Heart left ventricle (tissue), 16 donors: ENCODE measurements around the gene SH3PXD2A. TPM values are rescaled to one million over a fixed set of nuclear protein-coding genes. Genes with fewer than 3 reads are reported as not detected.

Experiments used
- ATAC-seq, 4 donors: fragments of 200-7000 bp; cut with Tn5 transposase; one replicate each; pipeline ENCODE4 v1.9.1; 2020 to 2022; ENCODE audit warnings: moderate library complexity in 4 of 4, mild to moderate bottlenecking in 3 of 4, moderate number of reproducible peaks in 1 of 4
- DNase-seq, 5 donors: peaks; one replicate each; pipeline ENCODE4 v3.0.0-alpha.2; 2020
- H3K27ac ChIP-seq, 12 donors: fragments of 200-600 bp; sonication (generic) in 4 of 12; one replicate each; pipeline versions ENCODE4 v1.5.0 to v1.8.0; 2016 to 2022; ENCODE audit warnings: mild to moderate bottlenecking in 2 of 12
- H3K27me3 ChIP-seq, 9 donors: fragments of 200-600 bp; sonication (generic) in 2 of 9; one replicate each; pipeline versions ENCODE4 v1.5.1 to v1.8.0; 2016 to 2022; ENCODE audit warnings: mild to moderate bottlenecking in 3 of 9
- H3K36me3 ChIP-seq, 9 donors: fragments of 200-600 bp; sonication (generic) in 2 of 9; one replicate each; pipeline versions ENCODE4 v1.5.0 to v1.8.0; 2018 to 2022; ENCODE audit warnings: mild to moderate bottlenecking in 2 of 9
- H3K4me1 ChIP-seq, 12 donors: fragments of 200-600 bp; sonication (generic) in 4 of 12; one replicate each; pipeline versions ENCODE4 v1.5.0 to v1.8.0; 2016 to 2022; ENCODE audit warnings: mild to moderate bottlenecking in 3 of 12
- H3K4me3 ChIP-seq, 12 donors: fragments of 200-600 bp; sonication (generic) in 4 of 12; one replicate each; pipeline versions ENCODE4 v1.5.0 to v1.8.0; 2017 to 2022; ENCODE audit warnings: mild to moderate bottlenecking in 9 of 12, moderate library complexity in 4 of 12
- H3K9me3 ChIP-seq, 12 donors: fragments of 200-600 bp; sonication (generic) in 4 of 12; one replicate each; pipeline versions ENCODE4 v1.5.0 to v1.8.0; 2016 to 2022; ENCODE audit warnings: mild to moderate bottlenecking in 1 of 12
- POLR2A ChIP-seq, 2 donors: fragments of 450-650 bp; IDR thresholded peaks; one replicate each; pipeline ENCODE4 v1.6.1; 2017; ENCODE audit warnings: antibody characterized with exemption in 2 of 2, mild to moderate bottlenecking in 2 of 2, moderate library complexity in 2 of 2
- WGBS, 4 donors: extraction: QIAGEN DNeasy Blood & Tissue Kit in 2 of 4; methylation state at CpG; one replicate each; pipeline versions ENCODE4 v1.1.5 to v1.1.7; 2013 to 2018; 5-methylcytosine and 5-hydroxymethylcytosine counted together
- intact Hi-C, 10 donors: fragments of 100-400 bp; cut with DNase I; formaldehyde crosslinking; loops; one replicate each; pipeline versions ENCODE4 v1.11.1 to v1.14.2; 2022
- polyA plus RNA-seq, 2 donors: library from polyadenylated mRNA; stranded (reverse); fragments of 200-250 nt; gene quantifications; one replicate each; pipeline ENCODE4 v1.2.3, GENCODE V29; 2013
- total RNA-seq, 9 donors: library from RNA; depleted of rRNA in 2 of 9; stranded (reverse); fragments of >200 nt in 2 of 9; fragmentation: NEBNext Ultra II Directional in 3 of 9; extraction: Animal tissue kit (Norgen Biotek cat#: 25700) in 3 of 9; gene quantifications; one replicate each; pipeline versions ENCODE4 v1.1.0 to v1.2.4, GENCODE V29; 2016 to 2023
- TF ChIP-seq, protein P1 (sequence below), 12 donors: fragments of 200-600 bp; sonication (generic) in 4 of 12; IDR thresholded peaks; one replicate each; pipeline versions ENCODE4 v1.5.0 to v1.8.0; 2018 to 2022; ENCODE audit warnings: antibody characterized with exemption in 12 of 12, mild to moderate bottlenecking in 5 of 12
- donor health status: ischemic (EF 13 %, LVEDD 7.1; RV severe dilation, severe dysfunction).
- donor health status: healthy with polysubstance abuse.
- donor health status: DM: no; HTN: yes; CAD: no.
- donor health status: DM: no; HTN: no; CAD: no.
- donor health status: ischemic (EF 25% LVEDD 6.9; RV normal size, moderate dysfunction).
- donor health status: ischemic (EF 25% LVEDD 5.7; RV mildly dilated, moderate dysfunction).
- donor health status: healthy.
- donor health status: DM: yes; HTN: yes; CAD: no.
- donor health status: ischemic (EF 35%, LVEDD 5.7; RV mildly dilated, moderate dysfunction).
- donor health status: nonischemic (EF 11% LVEDD 7.7; RV severe dilation, severe dysfunction).
- donor health status: DM: yes; HTN: yes; CAD: no.
- donor health status: PGD.
- donor health status: ischemic (EF 29% LVEDD 5.4; RV normal size, mild dysfunction).
- donor health status: nonischemic (EF 23%, LVEDD 6.1; RV moderate dilation, normal function).

The SH3PXD2A gene
- total and polyA plus RNA-seq, 11 donors, result 11.8 to 43.4 (median 31.1) TPM

DNA sequence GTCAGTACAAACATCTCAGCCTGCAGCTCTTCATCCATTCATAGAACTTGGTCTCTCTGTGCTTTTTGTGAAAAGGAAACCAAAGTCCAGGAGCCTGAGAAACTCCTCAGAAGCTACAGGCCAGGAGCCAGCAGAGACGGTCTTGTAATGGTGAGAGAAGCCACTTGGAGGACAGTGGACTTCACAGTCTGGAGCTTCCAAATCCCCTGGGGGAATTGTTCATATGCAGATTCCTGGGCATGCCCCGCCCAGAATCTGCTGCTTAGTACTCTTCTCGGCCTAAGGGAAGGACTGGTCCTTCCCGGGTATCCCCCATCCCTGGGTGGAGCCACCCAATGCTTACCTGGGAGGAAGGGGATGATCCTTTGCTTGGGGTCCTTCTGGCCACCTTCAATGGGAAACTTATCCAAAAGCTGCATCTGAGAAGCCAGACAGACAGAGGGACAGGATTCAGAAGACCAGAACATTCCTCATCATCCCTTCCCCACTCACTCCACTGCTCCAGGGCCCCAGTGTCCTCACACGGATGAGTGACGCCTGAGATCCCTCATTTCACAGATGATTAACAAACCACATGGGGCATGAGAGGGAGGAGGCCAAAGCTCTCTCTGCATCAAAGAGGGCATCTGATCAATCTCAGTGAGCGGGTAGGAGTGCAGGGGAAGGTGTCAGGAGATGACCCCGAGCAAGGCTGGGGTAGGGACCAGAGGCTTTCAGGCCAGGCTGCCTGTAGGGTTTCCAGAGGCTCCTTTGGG is 88.4 kb downstream of the SH3PXD2A start:
- no peak for DNase-seq
- Histone ChIP-seq H3K27ac (peak overlapping the region in 2 of 12 donors; percentile 17 to 24), H3K4me3 (no peak overlapping the region), H3K27me3 (no peaks in the 10 kb centered on the region), H3K4me1 (peaks cover 0 to 70% (median 37%) of the 10 kb centered on the region in 12 donors), H3K36me3 (no peaks in the 10 kb centered on the region), H3K9me3 (no peaks in the 10 kb centered on the region)
- ATAC-seq, result no peak
- intact Hi-C loops, result no loop called here
- no peak for TF ChIP-seq POLR2A (IDR thresholded peaks at IDR 0.05)
- TF ChIP-seq, protein P1, sequence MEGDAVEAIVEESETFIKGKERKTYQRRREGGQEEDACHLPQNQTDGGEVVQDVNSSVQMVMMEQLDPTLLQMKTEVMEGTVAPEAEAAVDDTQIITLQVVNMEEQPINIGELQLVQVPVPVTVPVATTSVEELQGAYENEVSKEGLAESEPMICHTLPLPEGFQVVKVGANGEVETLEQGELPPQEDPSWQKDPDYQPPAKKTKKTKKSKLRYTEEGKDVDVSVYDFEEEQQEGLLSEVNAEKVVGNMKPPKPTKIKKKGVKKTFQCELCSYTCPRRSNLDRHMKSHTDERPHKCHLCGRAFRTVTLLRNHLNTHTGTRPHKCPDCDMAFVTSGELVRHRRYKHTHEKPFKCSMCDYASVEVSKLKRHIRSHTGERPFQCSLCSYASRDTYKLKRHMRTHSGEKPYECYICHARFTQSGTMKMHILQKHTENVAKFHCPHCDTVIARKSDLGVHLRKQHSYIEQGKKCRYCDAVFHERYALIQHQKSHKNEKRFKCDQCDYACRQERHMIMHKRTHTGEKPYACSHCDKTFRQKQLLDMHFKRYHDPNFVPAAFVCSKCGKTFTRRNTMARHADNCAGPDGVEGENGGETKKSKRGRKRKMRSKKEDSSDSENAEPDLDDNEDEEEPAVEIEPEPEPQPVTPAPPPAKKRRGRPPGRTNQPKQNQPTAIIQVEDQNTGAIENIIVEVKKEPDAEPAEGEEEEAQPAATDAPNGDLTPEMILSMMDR (IDR thresholded peaks at IDR 0.05), result no peak
- 58 to 73% (median 68%) methylated on average over 8 of the region's 8 CpGs for WGBS, 4 donors

DNA sequence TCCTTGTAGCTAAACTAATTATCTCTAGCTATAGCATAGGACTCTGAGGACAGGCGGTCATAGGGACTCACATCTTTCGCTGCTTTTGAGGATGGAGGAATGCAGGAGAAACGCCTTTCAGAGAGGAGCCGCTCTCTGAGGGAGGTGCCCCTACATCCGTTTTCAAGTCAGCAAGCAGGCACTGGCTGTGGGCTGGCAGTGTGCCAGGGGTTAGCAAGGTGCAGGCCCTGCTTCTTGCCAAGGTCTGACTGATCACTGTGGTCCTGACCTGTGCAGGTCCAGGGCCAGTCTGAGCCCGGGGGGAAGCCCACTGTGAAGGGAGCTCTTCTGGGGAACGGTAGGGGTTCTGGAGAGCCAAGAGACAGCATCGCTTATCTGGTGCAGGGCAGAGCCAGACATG is 89.4 kb downstream of the SH3PXD2A start:
- WGBS, 4 donors, result 60 to 63% (median 60%) methylated on average over 7 to 8 of the region's 8 CpGs
- H3K36me3 ChIP-seq, result no peaks in the 10 kb centered on the region
- peak overlapping the region in 1 of 12 donors; percentile 1 for H3K27ac ChIP-seq
- peak in 1 of 4 donors; percentile 26 for ATAC-seq
- DNase-seq, result peak in 4 of 5 donors; percentile 46 to 83 (median 70)
- no peaks in the 10 kb centered on the region for H3K27me3 ChIP-seq
- intact Hi-C loops, result no loop called here
- no peak overlapping the region for H3K4me3 ChIP-seq
- H3K4me1 ChIP-seq, result peaks cover 5 to 77% (median 42%) of the 10 kb centered on the region in 12 donors
- TF ChIP-seq, protein P1 (IDR thresholded peaks at IDR 0.05), result no peak
- TF ChIP-seq POLR2A (IDR thresholded peaks at IDR 0.05), result no peak
- no peaks in the 10 kb centered on the region for H3K9me3 ChIP-seq

DNA sequence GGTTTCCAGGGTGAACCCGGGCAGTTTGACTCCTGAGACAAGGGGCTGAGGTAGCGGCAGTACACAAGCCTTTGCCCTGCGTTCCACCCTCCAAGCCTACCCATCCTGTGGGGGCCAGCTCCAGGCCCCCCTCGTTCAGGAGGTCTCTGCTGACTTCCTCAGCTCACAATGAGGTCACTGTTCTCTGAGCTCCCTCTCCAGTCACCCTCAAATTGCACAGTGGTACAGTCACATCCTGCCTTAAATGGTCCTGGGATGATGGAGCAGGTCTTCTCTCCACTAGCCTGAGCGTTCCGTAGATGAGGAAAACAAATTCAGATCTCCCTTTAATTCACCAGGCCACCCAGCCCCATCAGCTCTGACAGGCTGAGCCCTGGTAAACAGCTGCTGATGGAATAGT is 90.2 kb downstream of the SH3PXD2A start:
- no peaks in the 10 kb centered on the region for H3K9me3 ChIP-seq
- H3K4me1 ChIP-seq, result peaks cover 6 to 85% (median 48%) of the 10 kb centered on the region in 12 donors
- peak overlapping the region in 2 of 12 donors; percentile 1 to 8 for H3K27ac ChIP-seq
- 62 to 78% (median 72%) methylated on average over 6 of the region's 6 CpGs for WGBS, 4 donors
- no peaks in the 10 kb centered on the region for H3K27me3 ChIP-seq
- DNase-seq (no peak), ATAC-seq (peak in 1 of 4 donors; percentile 63)
- no peaks in the 10 kb centered on the region for H3K36me3 ChIP-seq
- no peak overlapping the region for H3K4me3 ChIP-seq
- intact Hi-C loops, result no loop called here
- no peak for TF ChIP-seq POLR2A (IDR thresholded peaks at IDR 0.05)
- TF ChIP-seq, protein P1 (IDR thresholded peaks at IDR 0.05), result no peak

DNA sequence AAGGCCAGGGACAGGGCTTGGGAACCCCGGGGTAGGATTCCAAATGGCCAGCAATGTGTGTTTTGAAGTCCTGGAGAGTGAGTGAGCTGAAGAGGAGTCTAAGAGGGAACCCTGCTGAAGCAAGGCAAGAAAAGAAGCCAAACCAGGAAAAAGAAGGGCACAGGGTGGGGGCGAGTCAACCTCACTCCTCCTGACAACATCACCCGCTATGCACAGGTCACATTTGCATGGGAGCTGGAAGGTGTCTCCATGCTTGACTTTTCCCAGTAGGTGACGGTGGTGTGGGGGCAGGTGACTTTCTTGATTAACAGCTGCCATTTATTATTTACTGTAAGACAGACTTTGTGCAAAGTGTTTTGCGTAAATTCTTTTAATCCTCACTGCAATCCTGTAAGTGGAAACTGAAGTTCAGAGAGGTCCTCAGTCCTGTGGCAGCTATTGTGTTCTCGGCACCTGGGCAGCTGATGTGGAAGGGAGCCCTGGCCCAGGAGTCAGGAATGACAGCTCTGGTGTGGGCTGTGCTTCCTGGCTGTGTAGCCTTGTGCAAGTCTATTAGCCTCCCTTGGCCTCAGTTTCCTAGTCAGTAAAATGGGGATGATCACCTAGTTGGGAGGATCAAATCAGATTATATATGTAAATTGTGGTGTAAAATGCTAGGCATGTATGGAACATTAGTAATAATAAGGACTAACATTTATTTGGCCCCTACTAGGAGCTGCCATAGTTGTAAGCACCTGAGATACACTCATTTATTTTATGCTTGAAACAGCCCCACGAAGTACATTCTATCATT is 90.9 kb downstream of the SH3PXD2A start:
- intact Hi-C loops, result no loop called here
- Histone ChIP-seq H3K9me3 (no peaks in the 10 kb centered on the region), H3K4me1 (peaks cover 8 to 89% (median 55%) of the 10 kb centered on the region in 12 donors), H3K36me3 (no peaks in the 10 kb centered on the region), H3K27me3 (no peaks in the 10 kb centered on the region), H3K4me3 (no peak overlapping the region), H3K27ac (peak overlapping the region in 3 of 12 donors; percentile 13 to 60 (median 32))
- 84 to 91% (median 87%) methylated on average over 7 of the region's 7 CpGs for WGBS, 4 donors
- ATAC-seq (no peak), DNase-seq (no peak)
- TF ChIP-seq, protein P1 (IDR thresholded peaks at IDR 0.05), result no peak
- TF ChIP-seq POLR2A (IDR thresholded peaks at IDR 0.05), result no peak
